ENCODE results near the gene SORCS1. TPM values are rescaled to one million over a fixed set of nuclear protein-coding genes. Genes with fewer than 3 reads are reported as not detected.

The SORCS1 gene
- total and polyA plus RNA-seq, 2 of the 13 experiments (the other 11 are each of a cell fraction or from before 2014, with no cell fraction given) = not detected

- intact Hi-C loops (cut with micrococcal nuclease; ENCODE audit: unreplicated experiment) = no loop called here
- Histone ChIP-seq H4K20me1 (ENCODE audit: insufficient read depth, low read length) (no peaks in the 10 kb centered on the region), H3K4me1 (ENCODE audit: insufficient read depth, low read length) (no peaks in the 10 kb centered on the region), H3K27ac (ENCODE audit: extremely low read length, insufficient read depth, low read length) (no peak overlapping the region), H3K79me2 (ENCODE audit: insufficient read depth, low read length) (no peaks in the 10 kb centered on the region), H3K27me3 (ENCODE audit: control insufficient read depth in 1 of 2, insufficient read depth in 2 of 2, low read length in 2 of 2) (no peaks in the 10 kb centered on the region), H3K36me3 (replicated peaks in 1 of 2; ENCODE audit: control insufficient read depth in 1 of 2, insufficient read depth in 2 of 2, low read length in 2 of 2) (no peaks in the 10 kb centered on the region), H3K9me3 (ENCODE audit: low read length) (no peaks in the 10 kb centered on the region), H3K9ac (ENCODE audit: insufficient read depth, low read depth, low read length) (no peak overlapping the region), H2AFZ (ENCODE audit: low read length) (no peak overlapping the region), H3K4me2 (ENCODE audit: low read depth, low read length) (no peak overlapping the region), H3K4me3 (replicated peaks in 1 of 3; ENCODE audit: insufficient read depth in 1 of 3, low read depth in 2 of 3, low read length in 3 of 3) (no peak overlapping the region; a peak in 1 of 6 replicates)
- POLR2A ChIA-PET = no interaction called here
- DNase-seq (ENCODE audit: low spot score) (no peak), ATAC-seq (no peak), FAIRE-seq (no peak)
- BruUV-seq (replicated peaks) = no TSS peak
- WGBS (ENCODE audit: low lambda C conversion rate) = 5% methylated on average over 2 of the region's 2 CpGs
- CTCF ChIA-PET (ENCODE audit: low intra/inter-chr PET ratio, low total read pairs) = no interaction called here
- TF ChIP-seq RBAK (CRISPR knock-in tag; IDR thresholded peaks at IDR 0.05) (no peak), ZGPAT (CRISPR knock-in tag; IDR thresholded peaks at IDR 0.05) (no peak), GABPA (IDR thresholded peaks at IDR 0.05; ENCODE audit: low read depth, low read length) (no peak), GABPA (CRISPR knock-in tag; IDR thresholded peaks at IDR 0.05; ENCODE audit: low read depth) (no peak)
- in situ Hi-C loops (cut with HindIII; ENCODE audit: extremely low pct_ligation_motif_present, low pct_unique_long_range_greater_than_20kb) = no loop called here
Measured at GRCh38 chr10:106555599-106555998, 608.9 kb downstream of the SORCS1 start.

- ATAC-seq (no peak), FAIRE-seq (no peak), DNase-seq (ENCODE audit: low spot score) (no peak)
- Histone ChIP-seq H3K9me3 (ENCODE audit: low read length) (no peaks in the 10 kb centered on the region; the same call in 1 of the 2 replicates), H3K4me1 (ENCODE audit: insufficient read depth, low read length) (no peaks in the 10 kb centered on the region), H2AFZ (ENCODE audit: low read length) (no peak overlapping the region), H3K27ac (ENCODE audit: extremely low read length, insufficient read depth, low read length) (no peak overlapping the region), H3K36me3 (replicated peaks in 1 of 2; ENCODE audit: control insufficient read depth in 1 of 2, insufficient read depth in 2 of 2, low read length in 2 of 2) (no peaks in the 10 kb centered on the region), H3K4me2 (ENCODE audit: low read depth, low read length) (no peak overlapping the region), H3K79me2 (ENCODE audit: insufficient read depth, low read length) (no peaks in the 10 kb centered on the region), H3K4me3 (replicated peaks in 1 of 3; ENCODE audit: insufficient read depth in 1 of 3, low read depth in 2 of 3, low read length in 3 of 3) (no peak overlapping the region), H3K27me3 (ENCODE audit: control insufficient read depth in 1 of 2, insufficient read depth in 2 of 2, low read length in 2 of 2) (no peaks in the 10 kb centered on the region), H4K20me1 (ENCODE audit: insufficient read depth, low read length) (no peaks in the 10 kb centered on the region), H3K9ac (ENCODE audit: insufficient read depth, low read depth, low read length) (no peak overlapping the region)
- TF ChIP-seq IRF1 (CRISPR knock-in tag; IDR thresholded peaks at IDR 0.05; ENCODE audit: low read depth) (no peak), ZSCAN30 (CRISPR knock-in tag; IDR thresholded peaks at IDR 0.05) (no peak), SNAI1 (CRISPR knock-in tag; IDR thresholded peaks at IDR 0.05; ENCODE audit: borderline replicate concordance) (no peak), RBM39 (IDR thresholded peaks at IDR 0.05; ENCODE audit: low read depth, low read length, poor library complexity, severe bottlenecking) (no peak), ZNF567 (CRISPR knock-in tag; IDR thresholded peaks at IDR 0.05; ENCODE audit: borderline replicate concordance) (no peak), ZNF670 (CRISPR knock-in tag; IDR thresholded peaks at IDR 0.05; ENCODE audit: borderline replicate concordance) (no peak)
- BruUV-seq (replicated peaks) = no TSS peak
- in situ Hi-C loops (cut with HindIII; ENCODE audit: extremely low pct_ligation_motif_present, low pct_unique_long_range_greater_than_20kb) = no loop called here
- CTCF ChIA-PET (ENCODE audit: low intra/inter-chr PET ratio, low total read pairs) = no interaction called here
- WGBS (ENCODE audit: low lambda C conversion rate) = 45% methylated on average over 4 of the region's 4 CpGs
- POLR2A ChIA-PET = no interaction called here
- intact Hi-C loops (cut with micrococcal nuclease; ENCODE audit: unreplicated experiment) = no loop called here
Measured at GRCh38 chr10:106551501-106552062, 612.9 kb downstream of the SORCS1 start.

Data from HepG2 (cell line).